SK-N-SH treated with all-trans-retinoic acid at 6 μM for 48 hours (cell line): ENCODE measurements around the gene SLC4A4.

Experiments
- ATAC-seq: fragments of 200-7000 bp; cut with Tn5 transposase; 3 replicates; pipeline ENCODE4 v1.9.1; 2020; ENCODE audit warnings: mild to moderate bottlenecking, moderate library complexity
- BACH2 ChIP-seq: fragments of 250-450 bp; sonication (Bioruptor Pico); IDR thresholded peaks from 2 replicates; pipeline ENCODE4 v1.9.0; 2021; ENCODE audit warnings: mild to moderate bottlenecking, borderline replicate concordance
- CSDC2 ChIP-seq: fragments of 250-450 bp; sonication (Bioruptor Pico); IDR thresholded peaks from 2 replicates; pipeline ENCODE4 v1.5.0; 2020; ENCODE audit warnings: mild to moderate bottlenecking, moderate library complexity
- ESRRG ChIP-seq: fragments of 250-450 bp; sonication (Bioruptor Pico); IDR thresholded peaks from 2 replicates; pipeline ENCODE4 v1.6.1; 2021; ENCODE audit warnings: mild to moderate bottlenecking
- GLIS3 ChIP-seq: fragments of 250-450 bp; sonication (Bioruptor Pico); IDR thresholded peaks from 2 replicates; pipeline ENCODE4 v1.5.0; 2020; ENCODE audit warnings: mild to moderate bottlenecking, moderate library complexity
- OSR1 ChIP-seq: fragments of 250-450 bp; sonication (Bioruptor Pico); IDR thresholded peaks from 2 replicates; pipeline ENCODE4 v1.8.0; 2022; ENCODE audit warnings: moderate library complexity, mild to moderate bottlenecking, inconsistent platforms
- PATZ1 ChIP-seq: fragments of 250-450 bp; sonication (Bioruptor Pico); IDR thresholded peaks from 2 replicates; pipeline ENCODE4 v1.8.0; 2020; ENCODE audit warnings: mild to moderate bottlenecking, moderate library complexity, borderline replicate concordance
- PPARA ChIP-seq: fragments of 250-450 bp; sonication (Bioruptor Pico); IDR thresholded peaks from 2 replicates; pipeline ENCODE4 v1.5.0; 2020; ENCODE audit warnings: mild to moderate bottlenecking, borderline replicate concordance
- RARB ChIP-seq: fragments of 250-450 bp; sonication (Bioruptor Pico); IDR thresholded peaks from 2 replicates; pipeline ENCODE4 v1.8.0; 2021; ENCODE audit warnings: mild to moderate bottlenecking, moderate library complexity
- SNAI2 ChIP-seq: fragments of 250-450 bp; sonication (Bioruptor Pico); IDR thresholded peaks from 2 replicates; pipeline ENCODE4 v1.5.0; 2020; ENCODE audit warnings: mild to moderate bottlenecking, moderate library complexity
- TCF4 ChIP-seq: fragments of 250-450 bp; sonication (Bioruptor Pico); IDR thresholded peaks from 2 replicates; pipeline ENCODE4 v1.8.0; 2021; ENCODE audit warnings: mild to moderate bottlenecking, moderate library complexity, borderline replicate concordance
- TOX ChIP-seq: fragments of 250-450 bp; sonication (Bioruptor Pico); IDR thresholded peaks from 2 replicates; pipeline ENCODE4 v1.8.0; 2021; ENCODE audit warnings: mild to moderate bottlenecking, moderate library complexity, borderline replicate concordance
- TSHZ2 ChIP-seq: fragments of 250-450 bp; sonication (Bioruptor Pico); IDR thresholded peaks from 2 replicates; pipeline ENCODE4 v1.5.0; 2020; ENCODE audit warnings: mild to moderate bottlenecking, moderate library complexity
- ZC3H10 ChIP-seq: fragments of 250-450 bp; sonication (Bioruptor Pico); IDR thresholded peaks from 2 replicates; pipeline ENCODE4 v1.5.1; 2021; ENCODE audit warnings: mild to moderate bottlenecking, moderate library complexity
- ZFP3 ChIP-seq: fragments of 250-450 bp; sonication (Bioruptor Pico); IDR thresholded peaks from 2 replicates; pipeline ENCODE4 v1.5.0; 2020; ENCODE audit warnings: mild to moderate bottlenecking, moderate library complexity
- ZFP30 ChIP-seq: fragments of 450-650 bp; formaldehyde crosslinking; IDR thresholded peaks from 2 replicates; pipeline ENCODE4 v1.5.0; 2022; ENCODE audit warnings: mild to moderate bottlenecking, moderate library complexity
- ZNF565 ChIP-seq: fragments of 450-650 bp; formaldehyde crosslinking; conservative IDR thresholded peaks from 2 replicates; pipeline ENCODE4 v1.5.0; 2020; ENCODE audit warnings: low read depth, mild to moderate bottlenecking, moderate library complexity
- ZNF70 ChIP-seq: fragments of 450-650 bp; formaldehyde crosslinking; IDR thresholded peaks from 2 replicates; pipeline ENCODE4 v1.5.0; 2020; ENCODE audit warnings: mild to moderate bottlenecking, moderate library complexity
- ZNF8 ChIP-seq: fragments of 450-650 bp; formaldehyde crosslinking; IDR thresholded peaks from 2 replicates; pipeline ENCODE4 v1.5.0; 2020; ENCODE audit warnings: mild to moderate bottlenecking, moderate library complexity
- TF ChIP-seq, protein P1 (sequence below): fragments of 250-450 bp; sonication (Bioruptor Pico); IDR thresholded peaks from 2 replicates; pipeline ENCODE4 v1.5.1; 2021; ENCODE audit warnings: mild to moderate bottlenecking, moderate library complexity
- TF ChIP-seq, protein P2 (sequence below): fragments of 250-450 bp; sonication (Bioruptor Pico); IDR thresholded peaks from 2 replicates; pipeline ENCODE4 v1.8.0; 2021; ENCODE audit warnings: low read depth, mild to moderate bottlenecking, moderate library complexity, borderline replicate concordance
- TF ChIP-seq, protein P3 (sequence below): fragments of 250-450 bp; sonication (Bioruptor Pico); IDR thresholded peaks from 2 replicates; pipeline ENCODE4 v1.5.1; 2020; ENCODE audit warnings: low read depth, mild to moderate bottlenecking, moderate library complexity

The SLC4A4 gene

DNA sequence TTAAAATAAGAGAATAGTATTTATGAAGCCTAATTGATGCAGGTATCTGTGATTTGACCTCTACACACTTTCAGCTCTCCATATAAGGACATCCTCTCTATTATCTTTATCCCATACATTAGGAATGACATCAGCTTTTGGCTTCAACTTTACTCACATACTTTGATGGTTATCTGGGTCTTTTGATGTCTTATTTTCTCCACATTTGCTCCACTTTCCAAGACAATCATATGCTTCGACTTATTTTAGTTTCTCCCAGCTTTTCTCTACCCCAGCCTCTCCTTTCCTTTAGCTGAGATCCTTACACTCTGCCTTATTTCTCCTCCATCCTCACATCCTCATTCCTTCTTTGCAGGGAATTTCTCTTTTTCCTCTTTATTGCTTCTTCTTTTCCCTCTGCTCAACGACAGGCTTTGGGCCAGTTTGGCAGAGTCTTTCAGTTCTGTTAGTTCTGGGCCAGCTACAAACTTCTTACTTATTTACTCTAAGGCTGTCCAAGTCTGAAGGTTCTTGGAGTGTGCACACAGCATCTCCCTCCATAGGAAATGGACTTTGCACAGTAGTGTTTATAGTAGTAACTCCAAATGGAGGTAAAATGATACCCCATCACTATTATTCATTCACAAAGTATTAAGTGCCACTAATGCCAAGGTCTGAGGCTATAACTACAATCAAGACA lies 50.5 kb downstream of the SLC4A4 start:
- TF ChIP-seq GLIS3 (CRISPR knock-in tag) (no peak), PPARA (CRISPR knock-in tag) (no peak), TCF4 (CRISPR knock-in tag) (no peak), TOX (CRISPR knock-in tag) (no peak), PATZ1 (CRISPR knock-in tag) (no peak), ESRRG (CRISPR knock-in tag) (no peak), ZFP30 (CRISPR knock-in tag) (no peak), ZC3H10 (CRISPR knock-in tag) (no peak), TSHZ2 (no peak), ZNF8 (CRISPR knock-in tag) (no peak), OSR1 (CRISPR knock-in tag) (no peak), ZFP3 (CRISPR knock-in tag) (no peak), SNAI2 (CRISPR knock-in tag) (no peak), ZNF70 (CRISPR knock-in tag) (no peak), ZNF565 (CRISPR knock-in tag) (no peak), BACH2 (CRISPR knock-in tag) (no peak)
- TF ChIP-seq, protein P1, sequence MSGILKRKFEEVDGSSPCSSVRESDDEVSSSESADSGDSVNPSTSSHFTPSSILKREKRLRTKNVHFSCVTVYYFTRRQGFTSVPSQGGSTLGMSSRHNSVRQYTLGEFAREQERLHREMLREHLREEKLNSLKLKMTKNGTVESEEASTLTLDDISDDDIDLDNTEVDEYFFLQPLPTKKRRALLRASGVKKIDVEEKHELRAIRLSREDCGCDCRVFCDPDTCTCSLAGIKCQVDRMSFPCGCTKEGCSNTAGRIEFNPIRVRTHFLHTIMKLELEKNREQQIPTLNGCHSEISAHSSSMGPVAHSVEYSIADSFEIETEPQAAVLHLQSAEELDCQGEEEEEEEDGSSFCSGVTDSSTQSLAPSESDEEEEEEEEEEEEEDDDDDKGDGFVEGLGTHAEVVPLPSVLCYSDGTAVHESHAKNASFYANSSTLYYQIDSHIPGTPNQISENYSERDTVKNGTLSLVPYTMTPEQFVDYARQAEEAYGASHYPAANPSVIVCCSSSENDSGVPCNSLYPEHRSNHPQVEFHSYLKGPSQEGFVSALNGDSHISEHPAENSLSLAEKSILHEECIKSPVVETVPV (CRISPR knock-in tag): no peak
- TF ChIP-seq, protein P2, sequence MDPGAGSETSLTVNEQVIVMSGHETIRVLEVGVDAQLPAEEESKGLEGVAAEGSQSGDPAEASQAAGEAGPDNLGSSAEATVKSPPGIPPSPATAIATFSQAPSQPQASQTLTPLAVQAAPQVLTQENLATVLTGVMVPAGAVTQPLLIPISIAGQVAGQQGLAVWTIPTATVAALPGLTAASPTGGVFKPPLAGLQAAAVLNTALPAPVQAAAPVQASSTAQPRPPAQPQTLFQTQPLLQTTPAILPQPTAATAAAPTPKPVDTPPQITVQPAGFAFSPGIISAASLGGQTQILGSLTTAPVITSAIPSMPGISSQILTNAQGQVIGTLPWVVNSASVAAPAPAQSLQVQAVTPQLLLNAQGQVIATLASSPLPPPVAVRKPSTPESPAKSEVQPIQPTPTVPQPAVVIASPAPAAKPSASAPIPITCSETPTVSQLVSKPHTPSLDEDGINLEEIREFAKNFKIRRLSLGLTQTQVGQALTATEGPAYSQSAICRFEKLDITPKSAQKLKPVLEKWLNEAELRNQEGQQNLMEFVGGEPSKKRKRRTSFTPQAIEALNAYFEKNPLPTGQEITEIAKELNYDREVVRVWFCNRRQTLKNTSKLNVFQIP (CRISPR knock-in tag): no peak
- TF ChIP-seq, all 23 proteins: peak for 0
- no peak for ATAC-seq

DNA sequence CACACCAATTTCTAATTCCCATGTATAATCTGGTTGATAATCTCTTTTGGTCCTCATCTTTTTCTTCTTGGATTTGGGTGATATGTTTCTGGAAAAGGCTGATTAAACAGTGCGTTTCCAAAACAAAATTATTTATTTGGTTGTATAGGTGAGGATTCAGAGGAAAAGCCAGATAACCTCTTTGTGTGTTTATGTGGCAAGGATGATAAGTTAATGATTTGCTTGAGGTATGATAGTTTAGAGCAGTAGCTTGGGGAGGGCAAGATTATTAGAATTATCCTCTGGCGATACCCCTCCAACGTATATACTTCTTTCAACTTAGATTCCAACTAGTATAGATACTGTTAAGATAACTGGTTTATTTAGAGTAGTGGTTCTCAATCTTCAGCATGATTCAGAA lies 53.3 kb downstream of the SLC4A4 start:
- ATAC-seq: no peak
- TF ChIP-seq PATZ1 (CRISPR knock-in tag) (no peak), SNAI2 (CRISPR knock-in tag) (no peak), ESRRG (CRISPR knock-in tag) (no peak), GLIS3 (CRISPR knock-in tag) (no peak), PPARA (CRISPR knock-in tag) (no peak), CSDC2 (CRISPR knock-in tag) (no peak), RARB (CRISPR knock-in tag) (no peak), ZFP30 (CRISPR knock-in tag) (no peak), TSHZ2 (no peak)
- TF ChIP-seq, protein P2 (CRISPR knock-in tag): no peak
- TF ChIP-seq, protein P3, sequence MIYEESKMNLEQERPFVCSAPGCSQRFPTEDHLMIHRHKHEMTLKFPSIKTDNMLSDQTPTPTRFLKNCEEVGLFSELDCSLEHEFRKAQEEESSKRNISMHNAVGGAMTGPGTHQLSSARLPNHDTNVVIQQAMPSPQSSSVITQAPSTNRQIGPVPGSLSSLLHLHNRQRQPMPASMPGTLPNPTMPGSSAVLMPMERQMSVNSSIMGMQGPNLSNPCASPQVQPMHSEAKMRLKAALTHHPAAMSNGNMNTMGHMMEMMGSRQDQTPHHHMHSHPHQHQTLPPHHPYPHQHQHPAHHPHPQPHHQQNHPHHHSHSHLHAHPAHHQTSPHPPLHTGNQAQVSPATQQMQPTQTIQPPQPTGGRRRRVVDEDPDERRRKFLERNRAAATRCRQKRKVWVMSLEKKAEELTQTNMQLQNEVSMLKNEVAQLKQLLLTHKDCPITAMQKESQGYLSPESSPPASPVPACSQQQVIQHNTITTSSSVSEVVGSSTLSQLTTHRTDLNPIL: no peak
- TF ChIP-seq, protein P1 (CRISPR knock-in tag): no peak
